GM23338 (cell line): ENCODE data around the gene SIRPA. TPM values are rescaled to one million over a fixed set of nuclear protein-coding genes. Genes with fewer than 3 reads are reported as not detected.

Experiments used
- ATAC-seq: fragments of 200-7000 bp; cut with Tn5 transposase; 3 replicates; pipeline ENCODE4 v1.9.1; 2020
- DNase-seq: peaks from one replicate; pipeline ENCODE4 v3.0.0-alpha.2; 2015; ENCODE audit warnings: low spot score
- H2AFZ ChIP-seq: fragments of 200-600 bp; sonication (generic); 2 replicates; pipeline ENCODE4 v1.8.0; 2016; ENCODE audit warnings: antibody characterized with exemption, mild to moderate bottlenecking, moderate library complexity
- H3F3A ChIP-seq: fragments of 200-600 bp; sonication (generic); replicated peaks from 2 replicates; pipeline ENCODE4 v1.8.0; 2017; ENCODE audit warnings: antibody characterized with exemption, mixed run types, low read depth
- H3K27ac ChIP-seq: fragments of 200-600 bp; sonication (generic); 2 replicates; pipeline ENCODE4 v1.6.1; 2016; ENCODE audit warnings: low read depth
- H3K27me3 ChIP-seq: fragments of 200-600 bp; sonication (generic); 2 replicates; pipeline ENCODE4 v1.8.0; 2016; ENCODE audit warnings: mild to moderate bottlenecking, mixed run types, moderate library complexity; ENCODE audit not compliant: insufficient read depth
- H3K36me3 ChIP-seq: fragments of 200-600 bp; sonication (generic); 2 replicates; pipeline ENCODE4 v1.8.0; 2016; ENCODE audit warnings: mild to moderate bottlenecking; ENCODE audit not compliant: insufficient read depth
- H3K4me1 ChIP-seq: fragments of 200-600 bp; sonication (generic); 2 replicates; pipeline ENCODE4 v1.8.0; 2016; ENCODE audit warnings: mild to moderate bottlenecking, moderate library complexity; ENCODE audit not compliant: insufficient read depth
- H3K4me2 ChIP-seq: fragments of 200-600 bp; sonication (generic); 2 replicates; pipeline ENCODE4 v1.7.1; 2017; ENCODE audit warnings: mixed run types
- H3K4me3 ChIP-seq: fragments of 200-600 bp; sonication (generic); 2 replicates; pipeline ENCODE4 v1.6.1; 2016; ENCODE audit warnings: mixed run types
- H3K79me2 ChIP-seq: fragments of 200-600 bp; sonication (generic); replicated peaks from 2 replicates; pipeline ENCODE4 v1.8.0; 2017; ENCODE audit warnings: mild to moderate bottlenecking; ENCODE audit not compliant: insufficient read depth
- H3K9me2 ChIP-seq: fragments of 200-600 bp; sonication (generic); 2 replicates; pipeline ENCODE4 v1.8.0; 2017; ENCODE audit not compliant: insufficient read depth
- H4K20me1 ChIP-seq: fragments of 200-600 bp; sonication (generic); replicated peaks from 2 replicates; pipeline ENCODE4 v1.8.0; 2017; ENCODE audit warnings: mild to moderate bottlenecking; ENCODE audit not compliant: insufficient read depth
- H3K27ac Mint-ChIP-seq: 2 replicates; pipeline ENCODE4 v1.8.0; 2020; ENCODE audit warnings: inconsistent platforms, mild to moderate bottlenecking, moderate library complexity, mixed read lengths
- H3K27me3 Mint-ChIP-seq: 3 replicates; pipeline ENCODE4 v1.8.0; 2022; ENCODE audit warnings: low read depth, mild to moderate bottlenecking, moderate library complexity, mixed read lengths, inconsistent platforms; ENCODE audit not compliant: insufficient read depth, poor library complexity
- H3K36me3 Mint-ChIP-seq: 3 replicates; pipeline ENCODE4 v1.8.0; 2021; ENCODE audit warnings: low read depth, mild to moderate bottlenecking, inconsistent platforms, moderate library complexity, mixed read lengths
- H3K4me1 Mint-ChIP-seq: 3 replicates; pipeline ENCODE4 v1.8.0; 2020; ENCODE audit warnings: mild to moderate bottlenecking, inconsistent platforms, mixed read lengths
- H3K4me3 Mint-ChIP-seq: 3 replicates; pipeline ENCODE4 v1.8.0; 2021; ENCODE audit warnings: moderate library complexity, mild to moderate bottlenecking, inconsistent platforms, mixed read lengths
- H3K9me3 Mint-ChIP-seq: 3 replicates; pipeline ENCODE4 v1.8.0; 2020; ENCODE audit warnings: moderate library complexity, mild to moderate bottlenecking, inconsistent platforms, mixed read lengths
- CREB1 ChIP-seq: fragments of 250-450 bp; sonication (Bioruptor Pico); IDR thresholded peaks from 2 replicates; pipeline ENCODE4 v1.5.0; 2020; ENCODE audit warnings: low read depth, mild to moderate bottlenecking, moderate library complexity
- CTCF ChIP-seq, 2 experiments: fragments of 200-600 bp in 1 of 2; sonication (generic) in 1 of 2; conservative IDR thresholded peaks; 2 replicates each; pipeline versions ENCODE4 v1.5.1 to v1.6.1; 2016 to 2017; ENCODE audit warnings: antibody characterized with exemption in 2 of 2, low read depth in 2 of 2, mild to moderate bottlenecking in 2 of 2, moderate library complexity in 1 of 2
- EZH2 ChIP-seq: fragments of 200-600 bp; sonication (generic); IDR thresholded peaks from one replicate; pipeline ENCODE4 v1.8.0; 2017; ENCODE audit warnings: antibody characterized with exemption, mild to moderate bottlenecking, low read depth; ENCODE audit not compliant: unreplicated experiment
- EZH2phosphoT487 ChIP-seq: fragments of 200-600 bp; sonication (generic); IDR thresholded peaks from one replicate; pipeline ENCODE4 v1.8.1; 2018; ENCODE audit warnings: antibody characterized with exemption; ENCODE audit not compliant: unreplicated experiment
- NANOG ChIP-seq: IDR thresholded peaks from 2 replicates; pipeline ENCODE4 v1.6.1; 2016; ENCODE audit warnings: antibody characterized with exemption, borderline replicate concordance
- POLR2AphosphoS5 ChIP-seq: IDR thresholded peaks from 2 replicates; pipeline ENCODE4 v1.6.1; 2016; ENCODE audit warnings: antibody characterized with exemption, low read depth
- REST ChIP-seq: IDR thresholded peaks from one replicate; pipeline ENCODE4 v1.6.1; 2018; ENCODE audit warnings: antibody characterized with exemption; ENCODE audit not compliant: unreplicated experiment
- ZNF114 ChIP-seq: fragments of 250-450 bp; sonication (Bioruptor Pico); IDR thresholded peaks from 2 replicates; pipeline ENCODE4 v1.5.0; 2020; ENCODE audit warnings: mild to moderate bottlenecking, moderate library complexity
- ZNF331 ChIP-seq: fragments of 250-450 bp; sonication (Bioruptor Pico); IDR thresholded peaks from 2 replicates; pipeline ENCODE4 v1.5.0; 2020; ENCODE audit warnings: low read depth, mild to moderate bottlenecking, moderate library complexity
- polyA plus RNA-seq: library from polyadenylated mRNA; unstranded; fragments of >200 nt; fragmentation: Nextera tagmentation; extraction: Ambion mirVana; gene quantifications from 2 replicates; pipeline ENCODE4 v1.2.1, GENCODE V29; 2016
- total RNA-seq: library from RNA; depleted of rRNA; stranded (reverse); fragments of >200 nt; shearing (Covaris generic); gene quantifications from 2 replicates; pipeline ENCODE4 v1.2.3, GENCODE V29; 2014

SIRPA gene
- total and polyA plus RNA-seq, 2 experiments from 2014 or later, result 1.2 to 2.9 TPM

GRCh38 chr20:1975291-1975690 is 80.1 kb downstream of the SIRPA start (continued):
- TF ChIP-seq CTCF (conservative IDR thresholded peaks at IDR 0.05; ENCODE audit: low read depth in 2 of 2) (no peak), EZH2 (no peak)

- Histone ChIP-seq H3K36me3 (no peaks in the 10 kb centered on the region), H3K79me2 (no peaks in the 10 kb centered on the region), H3K4me1 (no peaks in the 10 kb centered on the region), H2AFZ (no peak overlapping the region), H4K20me1 (no peaks in the 10 kb centered on the region), H3F3A (no peaks in the 10 kb centered on the region), H3K27me3 (no peaks in the 10 kb centered on the region), H3K4me3 (no peak overlapping the region), H3K27ac (no peak overlapping the region), H3K9me2 (no peaks in the 10 kb centered on the region), H3K4me2 (no peak overlapping the region)
- Mint-ChIP-seq H3K36me3 (no peaks in the 10 kb centered on the region), H3K4me1 (no peaks in the 10 kb centered on the region), H3K4me3 (no peak overlapping the region), H3K27ac (no peak overlapping the region), H3K9me3 (no peaks in the 10 kb centered on the region), H3K27me3 (peaks cover 4% of the 10 kb centered on the region)
- no peak for ATAC-seq
- TF ChIP-seq ZNF331 (CRISPR knock-in tag), result no peak
- no peak for TF ChIP-seq ZNF114 (CRISPR knock-in tag)
- peak; percentile 64 for TF ChIP-seq REST
- no peak for TF ChIP-seq CREB1 (CRISPR knock-in tag)
- no peak for TF ChIP-seq POLR2AphosphoS5
- TF ChIP-seq NANOG, result no peak
- DNase-seq, result no peak
Measured at GRCh38 chr20:1979106-1979778, 84.0 kb downstream of the SIRPA start.

GRCh38 chr20:1982686-1983085 is 87.5 kb downstream of the SIRPA start:
- Mint-ChIP-seq H3K27me3 (no peaks in the 10 kb centered on the region), H3K9me3 (no peaks in the 10 kb centered on the region), H3K4me1 (no peaks in the 10 kb centered on the region), H3K36me3 (no peaks in the 10 kb centered on the region), H3K4me3 (no peak overlapping the region), H3K27ac (no peak overlapping the region)
- Histone ChIP-seq H3K79me2 (no peaks in the 10 kb centered on the region), H3K4me2 (no peak overlapping the region), H3K36me3 (no peaks in the 10 kb centered on the region), H3K27me3 (no peaks in the 10 kb centered on the region), H3F3A (no peaks in the 10 kb centered on the region), H3K9me2 (no peaks in the 10 kb centered on the region), H3K4me3 (no peak overlapping the region), H3K4me1 (no peaks in the 10 kb centered on the region), H3K27ac (no peak overlapping the region), H2AFZ (no peak overlapping the region), H4K20me1 (no peaks in the 10 kb centered on the region)
- no peak for ATAC-seq
- no peak for DNase-seq
- TF ChIP-seq ZNF331 (CRISPR knock-in tag) (no peak), EZH2phosphoT487 (no peak), CTCF (conservative IDR thresholded peaks at IDR 0.05; ENCODE audit: low read depth in 2 of 2) (no peak), REST (no peak)
